Measurements from ENCODE around the gene WDR20. TPM values are rescaled to one million over a fixed set of nuclear protein-coding genes. Genes with fewer than 3 reads are reported as not detected.

Gene WDR20
- total RNA-seq, 2 experiments from 2014 or later = 40.1 to 41.2 TPM

DNA sequence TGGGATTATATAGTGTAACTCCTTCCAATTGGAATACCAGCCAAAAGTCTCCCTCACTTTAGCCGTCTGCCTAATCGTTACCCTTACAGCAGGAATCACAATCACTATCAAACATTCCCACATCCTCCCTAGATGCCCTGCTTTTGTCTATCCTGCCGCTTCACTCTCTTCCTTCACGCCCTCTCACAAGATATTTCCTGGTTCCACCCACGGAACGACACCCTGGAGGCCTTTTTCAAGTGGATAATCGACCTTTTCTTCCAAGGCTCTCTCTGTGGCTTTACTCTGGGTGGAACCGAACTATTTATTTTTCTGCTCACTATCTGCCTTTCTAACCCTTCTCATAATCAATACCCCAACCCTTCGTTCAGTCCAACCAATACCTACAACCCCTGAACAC lies 106.4 kb downstream of the WDR20 start:
- ATAC-seq (ENCODE audit: poor library complexity) = no peak
- no peak for DNase-seq
- Histone ChIP-seq H3K4me3 (ENCODE audit: low read length) (no peak overlapping the region), H3K4me1 (ENCODE audit: insufficient read depth, low read length) (no peaks in the 10 kb centered on the region), H3K9me3 (ENCODE audit: control insufficient read depth in 1 of 2, insufficient read depth in 1 of 2, low read length in 2 of 2) (no peaks in the 10 kb centered on the region), H3K36me3 (ENCODE audit: insufficient read depth, low read length) (no peaks in the 10 kb centered on the region), H3K27me3 (ENCODE audit: control insufficient read depth in 1 of 2, insufficient read depth in 2 of 2, low read length in 2 of 2) (no peaks in the 10 kb centered on the region), H3K27ac (ENCODE audit: low read depth in 1 of 2, low read length in 2 of 2) (no peak overlapping the region)
- H3K36me3 Mint-ChIP-seq (ENCODE audit: low read depth) = no peaks in the 10 kb centered on the region
- ChIA-PET POLR2A (no interaction called here), CTCF (no interaction called here)
- no peaks in the 10 kb centered on the region for H3K27me3 Mint-ChIP-seq
- no peaks in the 10 kb centered on the region for H3K9me3 Mint-ChIP-seq
- intact Hi-C loops (cut with DNase I, micrococcal nuclease) = no loop called here
- TF ChIP-seq, protein P1, sequence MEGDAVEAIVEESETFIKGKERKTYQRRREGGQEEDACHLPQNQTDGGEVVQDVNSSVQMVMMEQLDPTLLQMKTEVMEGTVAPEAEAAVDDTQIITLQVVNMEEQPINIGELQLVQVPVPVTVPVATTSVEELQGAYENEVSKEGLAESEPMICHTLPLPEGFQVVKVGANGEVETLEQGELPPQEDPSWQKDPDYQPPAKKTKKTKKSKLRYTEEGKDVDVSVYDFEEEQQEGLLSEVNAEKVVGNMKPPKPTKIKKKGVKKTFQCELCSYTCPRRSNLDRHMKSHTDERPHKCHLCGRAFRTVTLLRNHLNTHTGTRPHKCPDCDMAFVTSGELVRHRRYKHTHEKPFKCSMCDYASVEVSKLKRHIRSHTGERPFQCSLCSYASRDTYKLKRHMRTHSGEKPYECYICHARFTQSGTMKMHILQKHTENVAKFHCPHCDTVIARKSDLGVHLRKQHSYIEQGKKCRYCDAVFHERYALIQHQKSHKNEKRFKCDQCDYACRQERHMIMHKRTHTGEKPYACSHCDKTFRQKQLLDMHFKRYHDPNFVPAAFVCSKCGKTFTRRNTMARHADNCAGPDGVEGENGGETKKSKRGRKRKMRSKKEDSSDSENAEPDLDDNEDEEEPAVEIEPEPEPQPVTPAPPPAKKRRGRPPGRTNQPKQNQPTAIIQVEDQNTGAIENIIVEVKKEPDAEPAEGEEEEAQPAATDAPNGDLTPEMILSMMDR (IDR thresholded peaks at IDR 0.05) = no peak
- H3K4me1 Mint-ChIP-seq (ENCODE audit: low read depth) = no peaks in the 10 kb centered on the region
- H3K4me3 Mint-ChIP-seq = no peak overlapping the region
- H3K27ac Mint-ChIP-seq = no peak overlapping the region

DNA sequence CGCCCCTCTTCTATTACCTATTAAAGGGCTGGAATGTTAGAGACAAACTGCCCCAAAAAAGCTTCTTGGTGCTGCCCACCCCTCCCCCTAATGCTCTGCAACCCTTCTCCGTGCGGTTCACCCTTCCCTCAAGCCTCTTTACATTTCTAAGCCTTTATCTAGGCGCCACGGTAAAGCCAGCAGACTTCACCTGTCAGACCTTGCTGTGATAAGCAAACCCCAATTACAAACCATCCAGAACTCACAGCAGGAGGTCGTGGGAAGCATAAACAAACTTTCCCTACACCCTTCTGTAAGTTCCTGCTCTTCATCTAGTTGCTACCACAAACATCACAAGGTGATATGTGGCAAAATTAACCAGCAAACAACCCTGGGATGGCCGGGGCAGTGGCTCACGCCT lies 108.4 kb downstream of the WDR20 start:
- ChIA-PET POLR2A (no interaction called here), CTCF (no interaction called here)
- Histone ChIP-seq H3K27ac (ENCODE audit: low read depth in 1 of 2, low read length in 2 of 2) (no peak overlapping the region), H3K27me3 (ENCODE audit: control insufficient read depth in 1 of 2, insufficient read depth in 2 of 2, low read length in 2 of 2) (no peaks in the 10 kb centered on the region), H3K4me3 (ENCODE audit: low read length) (no peak overlapping the region), H3K36me3 (ENCODE audit: insufficient read depth, low read length) (no peaks in the 10 kb centered on the region), H3K4me1 (ENCODE audit: insufficient read depth, low read length) (no peaks in the 10 kb centered on the region), H3K9me3 (ENCODE audit: control insufficient read depth in 1 of 2, insufficient read depth in 1 of 2, low read length in 2 of 2) (no peaks in the 10 kb centered on the region)
- intact Hi-C loops (cut with DNase I, micrococcal nuclease) = no loop called here
- Mint-ChIP-seq H3K27me3 (no peaks in the 10 kb centered on the region), H3K27ac (no peak overlapping the region), H3K4me3 (no peak overlapping the region), H3K36me3 (ENCODE audit: low read depth) (no peaks in the 10 kb centered on the region), H3K4me1 (ENCODE audit: low read depth) (no peaks in the 10 kb centered on the region), H3K9me3 (no peaks in the 10 kb centered on the region)
- DNase-seq (no peak), ATAC-seq (ENCODE audit: poor library complexity) (no peak)
- TF ChIP-seq, protein P1 (IDR thresholded peaks at IDR 0.05) = no peak

DNA sequence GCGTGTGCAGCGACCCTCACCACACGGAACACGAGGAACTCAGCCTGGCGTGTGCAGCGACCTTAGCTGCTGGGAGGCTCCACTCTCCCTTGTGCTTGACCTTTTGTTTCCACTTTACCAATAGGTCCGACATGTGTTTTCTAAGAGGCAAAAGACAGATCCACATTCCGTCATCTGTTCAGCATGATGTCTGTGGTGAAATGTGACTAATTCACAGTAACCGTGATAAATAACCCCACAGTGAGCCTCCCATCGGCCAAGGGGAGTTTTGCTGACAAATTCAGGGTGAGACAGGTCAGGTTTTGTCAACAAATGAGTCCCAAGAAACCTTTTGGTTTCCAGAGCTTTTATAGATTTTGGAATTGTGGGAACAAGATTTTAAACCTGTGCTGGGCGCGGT lies 109.3 kb downstream of the WDR20 start:
- CTCF ChIA-PET = interaction anchor here (0.6 to 0.7 kb wide), 3 partner anchors 11 to 1187 kb away, joined by 3 to 4 read pairs (median 3); no protein-coding TSS in a partner anchor
- POLR2A ChIA-PET = no interaction called here
- H3K27me3 Mint-ChIP-seq = no peaks in the 10 kb centered on the region
- no peak for DNase-seq
- H3K27ac Mint-ChIP-seq = no peak overlapping the region
- H3K9me3 ChIP-seq (ENCODE audit: control insufficient read depth in 1 of 2, insufficient read depth in 1 of 2, low read length in 2 of 2) = no peaks in the 10 kb centered on the region
- H3K4me1 Mint-ChIP-seq (ENCODE audit: low read depth) = no peaks in the 10 kb centered on the region
- H3K27me3 ChIP-seq (ENCODE audit: control insufficient read depth in 1 of 2, insufficient read depth in 2 of 2, low read length in 2 of 2) = no peaks in the 10 kb centered on the region
- H3K4me1 ChIP-seq (ENCODE audit: insufficient read depth, low read length) = no peaks in the 10 kb centered on the region
- H3K36me3 ChIP-seq (ENCODE audit: insufficient read depth, low read length) = no peaks in the 10 kb centered on the region
- no peak overlapping the region for H3K27ac ChIP-seq (ENCODE audit: low read depth in 1 of 2, low read length in 2 of 2)
- no peaks in the 10 kb centered on the region for H3K36me3 Mint-ChIP-seq (ENCODE audit: low read depth)
- H3K4me3 ChIP-seq (ENCODE audit: low read length) = no peak overlapping the region
- no peak overlapping the region for H3K4me3 Mint-ChIP-seq
- TF ChIP-seq, protein P1 (IDR thresholded peaks at IDR 0.05) = no peak
- intact Hi-C loops (cut with DNase I, micrococcal nuclease) = no loop called here
- no peaks in the 10 kb centered on the region for H3K9me3 Mint-ChIP-seq
- no peak for ATAC-seq (ENCODE audit: poor library complexity)

Measured in CD4-positive, alpha-beta T cell (primary cell).